Tibial nerve (tissue), 3 donors: Measurements from ENCODE around the gene GRIN3B.

ENCODE experiments used
- POLR2A ChIP-seq, 2 donors: fragments of 450-650 bp; IDR thresholded peaks; one replicate each; pipeline ENCODE4 v1.6.1; 2017; ENCODE audit warnings: antibody characterized with exemption in 2 of 2, mild to moderate bottlenecking in 2 of 2, moderate library complexity in 2 of 2
- TF ChIP-seq, protein P1 (sequence below), 5 experiments: fragments of 200-600 bp in 3 of 5; fragments of 450-650 bp in 2 of 5; sonication (generic) in 3 of 5; IDR thresholded peaks; one replicate each; pipeline ENCODE4 v1.5.1; 2016 to 2019; ENCODE audit warnings: antibody characterized with exemption in 5 of 5, mild to moderate bottlenecking in 3 of 5, moderate library complexity in 2 of 5

DNA sequence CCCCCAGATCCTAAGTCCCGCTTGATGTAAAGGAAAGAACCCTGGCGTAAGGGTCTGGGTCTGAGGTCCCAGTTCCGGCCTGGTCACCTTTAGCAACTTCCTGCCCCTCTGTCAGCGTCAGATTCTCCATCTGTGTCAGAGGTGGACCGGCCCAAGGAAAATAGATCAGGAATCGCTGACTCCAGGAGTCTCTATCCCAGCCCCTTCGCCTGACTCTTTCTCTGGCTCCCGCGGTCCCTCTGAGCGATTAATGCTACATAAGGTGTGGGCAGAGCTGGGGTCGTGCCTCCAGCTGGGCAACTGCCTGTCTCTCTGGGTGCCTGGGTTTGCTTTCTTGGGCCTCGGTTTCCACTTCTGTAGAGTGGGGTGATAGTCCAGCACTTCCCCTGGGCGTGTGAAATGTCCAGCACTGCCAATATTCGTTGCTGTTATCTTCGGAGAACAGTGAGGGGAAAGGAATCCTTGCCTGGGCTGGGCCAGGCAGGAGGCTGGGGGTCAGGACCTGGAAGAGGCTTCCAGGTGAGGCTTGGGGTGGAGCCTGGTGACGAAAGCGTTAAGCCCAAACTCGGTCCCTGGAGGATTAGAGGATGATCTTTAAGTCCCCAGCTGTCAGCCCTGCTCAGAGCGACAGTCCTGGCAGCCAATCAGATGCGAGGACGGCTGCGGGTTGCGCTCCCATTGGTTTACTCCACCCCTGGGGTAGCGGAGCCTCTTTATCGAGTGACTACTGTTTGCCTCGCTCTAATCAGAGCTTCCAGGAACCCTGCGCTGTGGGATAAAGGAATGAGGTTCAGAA, 40.5 kb downstream of the GRIN3B start:
- no peak for TF ChIP-seq POLR2A (IDR thresholded peaks at IDR 0.05)
- TF ChIP-seq, protein P1, sequence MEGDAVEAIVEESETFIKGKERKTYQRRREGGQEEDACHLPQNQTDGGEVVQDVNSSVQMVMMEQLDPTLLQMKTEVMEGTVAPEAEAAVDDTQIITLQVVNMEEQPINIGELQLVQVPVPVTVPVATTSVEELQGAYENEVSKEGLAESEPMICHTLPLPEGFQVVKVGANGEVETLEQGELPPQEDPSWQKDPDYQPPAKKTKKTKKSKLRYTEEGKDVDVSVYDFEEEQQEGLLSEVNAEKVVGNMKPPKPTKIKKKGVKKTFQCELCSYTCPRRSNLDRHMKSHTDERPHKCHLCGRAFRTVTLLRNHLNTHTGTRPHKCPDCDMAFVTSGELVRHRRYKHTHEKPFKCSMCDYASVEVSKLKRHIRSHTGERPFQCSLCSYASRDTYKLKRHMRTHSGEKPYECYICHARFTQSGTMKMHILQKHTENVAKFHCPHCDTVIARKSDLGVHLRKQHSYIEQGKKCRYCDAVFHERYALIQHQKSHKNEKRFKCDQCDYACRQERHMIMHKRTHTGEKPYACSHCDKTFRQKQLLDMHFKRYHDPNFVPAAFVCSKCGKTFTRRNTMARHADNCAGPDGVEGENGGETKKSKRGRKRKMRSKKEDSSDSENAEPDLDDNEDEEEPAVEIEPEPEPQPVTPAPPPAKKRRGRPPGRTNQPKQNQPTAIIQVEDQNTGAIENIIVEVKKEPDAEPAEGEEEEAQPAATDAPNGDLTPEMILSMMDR (IDR thresholded peaks at IDR 0.05): no peak
